Mononuclear cell (primary cell): Measurements from ENCODE around the gene MSL2. TPM values are rescaled to one million over a fixed set of nuclear protein-coding genes. Genes with fewer than 3 reads are reported as not detected.

Experiments used
- total RNA-seq: library from RNA; depleted of rRNA; stranded (reverse); fragments of >200 nt; gene quantifications from one replicate; pipeline ENCODE4 v1.2.3, GENCODE V29; 2012

MSL2 gene
- total RNA-seq, 1 donor, result 163 TPM

Other genes starting within 250 kb of the MSL2 start
- gene PPP2R3A, start 230.6 kb downstream of the MSL2 start, total RNA-seq, result 0.52 TPM
- 14.9 TPM for gene PCCB, start 54.0 kb upstream of the MSL2 start, total RNA-seq